Measurements from ENCODE around the gene PDE2A. TPM values are rescaled to one million over a fixed set of nuclear protein-coding genes. Genes with fewer than 3 reads are reported as not detected.

PDE2A gene
- total and polyA plus RNA-seq, 10 of the 15 experiments (the other 5 are each of a cell fraction or from before 2014, with no cell fraction given) = 0.06 to 0.15 (median 0.11) TPM; not detected in 6

GRCh38 chr11:72633068-72633467 lies 41.2 kb downstream of the PDE2A start:
- H3K9ac ChIP-seq (ENCODE audit: control insufficient read depth, insufficient read depth, low read length) = no peak overlapping the region
- CTCF ChIA-PET = no interaction called here
- no peak overlapping the region for H3K27ac ChIP-seq (ENCODE audit: control insufficient read depth, insufficient read depth)
- H3K4me1 ChIP-seq (ENCODE audit: control insufficient read depth, insufficient read depth, low read length) = no peaks in the 10 kb centered on the region
- RAD21 ChIA-PET (ENCODE audit: unreplicated experiment) = no interaction called here
- no peaks in the 10 kb centered on the region for H3K79me2 ChIP-seq (ENCODE audit: control insufficient read depth, insufficient read depth, low read length)
- intact Hi-C loops (cut with micrococcal nuclease; ENCODE audit: unreplicated experiment) = no loop called here
- H3K36me3 ChIP-seq (ENCODE audit: control insufficient read depth in 2 of 2, insufficient read depth in 2 of 2, low read length in 1 of 2) = no peaks in the 10 kb centered on the region
- peaks cover 0 to 2% of the 10 kb centered on the region in 2 experiments; a peak in 3 of 4 replicates for H3K27me3 ChIP-seq (replicated peaks in 1 of 2; ENCODE audit: control insufficient read depth in 2 of 2, insufficient read depth in 2 of 2, low read length in 1 of 2)
- H4K20me1 ChIP-seq (ENCODE audit: control insufficient read depth, insufficient read depth) = no peaks in the 10 kb centered on the region
- in situ Hi-C loops (cut with MboI) = no loop called here
- no peak overlapping the region for H3K4me3 ChIP-seq
- H3K4me2 ChIP-seq (ENCODE audit: control insufficient read depth, insufficient read depth) = no peak overlapping the region
- SMC1A ChIA-PET (ENCODE audit: uncharacterized antibody, unreplicated experiment) = no interaction called here
- DNase-seq (ENCODE audit: low read depth, low spot score) = no peak
- 0% methylated on average over 4 of the region's 4 CpGs for WGBS (ENCODE audit: insufficient coverage, insufficient replicate concordance, low lambda C conversion rate, missing lambda C conversion rate)
- POLR2A ChIA-PET = no interaction called here
- H3K9me3 ChIP-seq (replicated peaks; ENCODE audit: control insufficient read depth, insufficient read depth, low read length) = no peaks in the 10 kb centered on the region
- BruUV-seq (replicated peaks) = no TSS peak
- FAIRE-seq = no peak
- no peak for ATAC-seq
- no peak overlapping the region for H2AFZ ChIP-seq (ENCODE audit: control insufficient read depth, low read depth, low read length)
- TF ChIP-seq ATF2 (IDR thresholded peaks at IDR 0.05; ENCODE audit: low read length) (no peak), CEBPB (IDR thresholded peaks at IDR 0.05; ENCODE audit: borderline replicate concordance in 1 of 2, low read depth in 2 of 2, low read length in 2 of 2) (no peak), ZNF274 (IDR thresholded peaks at IDR 0.05; ENCODE audit: insufficient read depth, insufficient read length) (no peak), PAX8 (IDR thresholded peaks at IDR 0.05) (no peak), NFIC (IDR thresholded peaks at IDR 0.05; ENCODE audit: low read depth, low read length) (no peak), PKNOX1 (IDR thresholded peaks at IDR 0.05) (no peak), YY1 (IDR thresholded peaks at IDR 0.05; ENCODE audit: low read depth, low read length) (no peak), BCLAF1 (IDR thresholded peaks at IDR 0.05) (no peak), NFXL1 (IDR thresholded peaks at IDR 0.05; ENCODE audit: borderline replicate concordance) (no peak), SIX5 (IDR thresholded peaks at IDR 0.05; ENCODE audit: low read depth, low read length, severe bottlenecking) (no peak), MEF2A (IDR thresholded peaks at IDR 0.05; ENCODE audit: insufficient read depth, low read depth, low read length) (no peak), BRCA1 (IDR thresholded peaks at IDR 0.05; ENCODE audit: low read depth, low read length) (no peak), ZBTB40 (IDR thresholded peaks at IDR 0.05; ENCODE audit: borderline replicate concordance) (no peak), DPF2 (IDR thresholded peaks at IDR 0.05) (no peak)
